PC-9 (cell line): ENCODE results near the gene NTSR2.

Source experiments
- EZH2 ChIP-seq: fragments of 200-600 bp; sonication (generic); IDR thresholded peaks from 2 replicates; pipeline ENCODE4 v1.8.0; 2017; ENCODE audit warnings: antibody characterized with exemption, low read depth
- TF ChIP-seq, protein P1 (sequence below): fragments of 200-600 bp; sonication (generic); conservative IDR thresholded peaks from 2 replicates; pipeline ENCODE4 v1.6.1; 2017; ENCODE audit warnings: mixed run types, antibody characterized with exemption, mild to moderate bottlenecking, moderate library complexity

DNA sequence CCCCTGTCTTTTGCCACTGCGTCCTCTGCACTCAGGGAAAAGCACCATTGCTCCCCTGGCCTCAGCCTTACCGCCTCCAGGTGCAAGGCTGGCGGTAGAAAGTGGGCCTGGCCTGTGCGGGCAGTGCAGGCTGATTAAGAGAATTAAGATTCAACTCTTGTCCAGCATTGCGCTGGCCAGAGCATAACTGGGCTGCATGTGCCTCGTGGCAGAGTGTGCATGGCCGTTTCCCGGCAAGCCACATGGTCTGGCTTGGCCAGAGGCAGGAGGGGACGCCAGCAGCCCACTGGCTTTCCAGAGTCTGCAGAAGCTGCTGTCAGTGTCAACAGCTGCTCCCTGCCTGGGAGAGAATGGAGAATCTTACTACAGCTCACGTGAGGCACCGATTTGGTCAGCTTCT lies 12.3 kb downstream of the NTSR2 start:
- TF ChIP-seq, protein P1, sequence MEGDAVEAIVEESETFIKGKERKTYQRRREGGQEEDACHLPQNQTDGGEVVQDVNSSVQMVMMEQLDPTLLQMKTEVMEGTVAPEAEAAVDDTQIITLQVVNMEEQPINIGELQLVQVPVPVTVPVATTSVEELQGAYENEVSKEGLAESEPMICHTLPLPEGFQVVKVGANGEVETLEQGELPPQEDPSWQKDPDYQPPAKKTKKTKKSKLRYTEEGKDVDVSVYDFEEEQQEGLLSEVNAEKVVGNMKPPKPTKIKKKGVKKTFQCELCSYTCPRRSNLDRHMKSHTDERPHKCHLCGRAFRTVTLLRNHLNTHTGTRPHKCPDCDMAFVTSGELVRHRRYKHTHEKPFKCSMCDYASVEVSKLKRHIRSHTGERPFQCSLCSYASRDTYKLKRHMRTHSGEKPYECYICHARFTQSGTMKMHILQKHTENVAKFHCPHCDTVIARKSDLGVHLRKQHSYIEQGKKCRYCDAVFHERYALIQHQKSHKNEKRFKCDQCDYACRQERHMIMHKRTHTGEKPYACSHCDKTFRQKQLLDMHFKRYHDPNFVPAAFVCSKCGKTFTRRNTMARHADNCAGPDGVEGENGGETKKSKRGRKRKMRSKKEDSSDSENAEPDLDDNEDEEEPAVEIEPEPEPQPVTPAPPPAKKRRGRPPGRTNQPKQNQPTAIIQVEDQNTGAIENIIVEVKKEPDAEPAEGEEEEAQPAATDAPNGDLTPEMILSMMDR: no peak
- no peak for TF ChIP-seq EZH2
